Central memory CD4-positive, alpha-beta T cell (primary cell): ENCODE results near the gene BCAR3.
"Not testable (repeated sequence)": the region's sequence is repeated elsewhere in the genome, so short reads cannot be mapped to it uniquely, and the experiment has no call there.

Source experiments
- DNase-seq: peaks from one replicate; pipeline ENCODE4 v3.0.0; 2022

The BCAR3 gene

DNA sequence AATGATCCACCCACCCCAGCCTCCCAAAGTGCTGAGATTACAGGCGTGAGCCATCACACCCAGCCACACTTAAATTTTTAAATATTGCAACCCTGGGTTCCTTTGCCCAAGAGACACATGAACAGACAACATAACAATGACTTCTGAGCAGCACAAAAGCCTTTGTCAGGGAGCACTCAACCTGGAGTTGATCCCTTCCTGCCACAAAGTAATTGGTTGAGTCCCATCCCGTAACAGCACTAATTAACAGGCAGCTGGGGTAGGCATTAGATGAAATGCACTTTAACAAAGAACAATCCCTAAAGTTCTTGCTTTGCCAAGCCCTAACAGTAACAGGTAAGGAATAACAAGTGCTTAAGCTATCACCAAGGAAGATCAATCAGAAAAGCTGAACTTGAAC lies 5.9 kb upstream of the BCAR3 start:
- DNase-seq, result no peak

DNA sequence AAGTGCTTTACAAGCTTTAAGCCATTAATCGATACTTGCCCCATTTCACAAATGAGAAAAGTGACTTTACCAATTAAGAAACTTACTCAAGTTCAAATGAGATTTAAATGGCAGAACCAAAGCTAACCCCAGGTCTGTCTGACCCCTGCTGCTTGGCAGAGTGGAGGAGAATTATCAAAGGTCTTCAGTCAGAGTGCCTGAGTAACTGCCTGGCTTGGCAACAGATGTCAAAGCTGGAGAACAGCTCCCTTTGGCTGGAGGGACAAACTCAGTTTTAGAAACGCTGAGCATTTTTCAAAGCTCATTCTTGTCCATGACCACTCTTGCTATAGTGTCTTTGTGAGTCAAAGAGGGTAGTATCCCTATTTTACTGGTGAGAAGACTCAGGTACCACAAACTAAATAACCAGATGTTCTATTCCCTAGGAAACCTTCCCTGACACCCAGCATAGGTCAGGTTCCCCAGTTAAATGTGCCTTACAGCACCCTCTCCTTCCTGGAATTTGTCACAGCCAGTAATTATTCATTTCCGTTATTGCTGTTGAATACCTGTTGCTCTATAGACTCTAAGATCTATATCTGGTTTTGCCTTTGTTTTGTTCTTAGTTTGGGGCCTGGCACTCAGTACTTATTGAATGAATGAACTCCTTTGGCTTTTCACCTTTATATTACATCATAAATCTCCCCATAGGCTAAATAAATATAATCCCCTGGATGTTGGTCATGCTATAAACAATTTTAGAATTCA lies 5.0 kb upstream of the BCAR3 start:
- DNase-seq, result no peak

DNA sequence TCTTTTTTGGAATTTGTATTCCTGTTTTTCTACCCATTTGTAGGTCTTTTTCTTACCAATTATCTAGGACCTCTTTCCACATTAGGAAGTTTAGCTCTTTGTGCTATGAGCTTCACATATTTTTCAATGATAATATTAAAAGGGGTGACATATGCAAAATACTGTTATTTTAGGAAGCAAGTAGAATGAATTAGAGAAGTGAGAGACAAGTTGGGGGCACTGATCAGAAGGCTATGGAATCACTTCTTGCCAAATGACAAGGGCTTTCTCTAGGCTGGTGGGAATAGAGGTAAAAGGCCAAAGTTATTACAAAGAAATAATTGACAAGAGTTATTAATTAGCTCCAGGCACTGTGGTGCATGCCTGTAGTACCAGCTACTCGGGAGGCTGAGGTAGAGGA lies 4.3 kb upstream of the BCAR3 start:
- DNase-seq, result no peak

DNA sequence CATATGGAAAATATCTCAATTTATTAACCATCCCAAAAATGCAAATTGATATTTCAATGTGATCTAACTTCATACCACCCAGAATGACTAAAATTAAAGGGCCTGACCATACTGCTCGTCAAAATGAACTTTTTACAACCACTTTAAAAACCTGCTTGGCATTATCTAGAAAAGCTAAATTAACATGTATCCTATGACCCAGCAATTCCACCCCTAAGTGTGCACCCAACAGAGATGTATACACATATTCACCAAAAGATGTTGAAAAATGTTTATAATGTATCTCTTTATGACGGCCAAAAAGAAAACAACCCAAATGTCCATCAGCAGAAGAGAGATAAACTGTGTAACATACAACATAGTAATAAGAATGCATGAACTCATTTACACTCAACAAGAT lies 1.6 kb upstream of the BCAR3 start:
- DNase-seq, result no peak

DNA sequence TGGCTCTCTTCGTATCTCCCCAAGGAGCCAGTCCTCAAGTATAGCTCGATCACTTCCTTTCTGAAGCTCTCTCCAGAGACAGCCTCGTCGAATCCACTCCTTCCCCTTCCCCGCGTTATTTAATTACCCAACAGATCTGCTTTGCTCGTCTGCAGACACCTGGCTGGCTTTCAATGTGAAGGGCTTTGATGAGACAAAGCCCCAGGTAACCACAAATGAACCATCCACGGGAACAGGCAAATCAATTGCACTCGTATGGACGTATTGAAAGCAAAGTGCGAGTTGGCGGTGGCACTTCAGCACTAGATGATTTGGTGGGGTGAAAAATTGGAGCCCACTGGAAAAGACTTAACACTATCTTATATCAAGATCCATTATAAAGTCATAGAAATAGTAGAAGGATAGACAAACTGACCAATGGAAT lies 364 bp upstream of the BCAR3 start:
- no peak for DNase-seq

DNA sequence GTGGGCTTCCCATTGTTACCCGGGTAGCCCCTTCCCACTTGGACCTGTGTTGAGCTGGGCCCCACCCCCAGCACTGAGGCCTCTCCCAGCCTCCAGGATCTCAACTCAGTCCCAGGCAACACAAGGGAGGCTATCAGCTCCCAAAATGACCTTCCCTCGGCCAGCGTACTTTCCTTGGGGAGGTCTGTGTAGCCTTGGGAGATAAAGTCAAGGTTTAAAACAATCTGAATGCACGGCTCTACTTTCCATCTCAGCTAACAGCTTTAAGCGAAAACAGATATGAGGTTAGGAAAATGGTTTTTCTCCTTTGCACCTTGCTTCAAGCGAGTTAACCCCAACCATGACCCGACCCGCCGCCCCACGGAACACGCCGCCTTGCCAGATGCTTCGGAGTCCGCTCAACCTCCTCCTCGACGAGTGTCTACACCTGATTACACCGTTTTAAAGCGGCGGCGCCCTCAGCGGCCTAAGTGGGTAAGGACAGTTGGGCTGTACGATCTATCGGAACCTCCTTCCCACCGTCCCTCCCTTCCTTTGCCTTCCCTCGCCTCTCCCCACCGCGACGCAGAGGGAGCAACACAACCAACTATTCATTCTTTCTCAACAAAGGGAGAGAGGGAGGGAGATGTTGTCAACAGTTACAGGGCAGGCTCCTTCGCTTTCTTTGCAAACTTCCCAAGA lies 1.1 kb downstream of the BCAR3 start:
- DNase-seq, result peak; percentile 4

DNA sequence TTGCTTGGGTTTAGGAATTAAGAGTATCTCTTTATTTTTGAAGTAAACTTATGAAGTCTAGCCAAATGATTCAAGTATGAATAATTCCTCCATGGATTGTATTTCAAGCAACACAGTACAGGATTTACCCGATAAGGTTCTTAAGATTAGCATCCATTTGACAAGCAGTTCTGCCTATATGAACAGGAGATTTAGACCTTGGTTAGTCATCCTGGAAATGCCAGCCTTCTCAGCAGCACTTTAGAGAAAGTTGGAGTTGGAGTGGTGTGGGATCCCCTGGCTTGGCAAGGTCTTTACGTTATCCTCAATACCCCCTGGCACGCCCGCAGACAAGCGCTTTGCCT lies 1.6 kb downstream of the BCAR3 start:
- no peak for DNase-seq

DNA sequence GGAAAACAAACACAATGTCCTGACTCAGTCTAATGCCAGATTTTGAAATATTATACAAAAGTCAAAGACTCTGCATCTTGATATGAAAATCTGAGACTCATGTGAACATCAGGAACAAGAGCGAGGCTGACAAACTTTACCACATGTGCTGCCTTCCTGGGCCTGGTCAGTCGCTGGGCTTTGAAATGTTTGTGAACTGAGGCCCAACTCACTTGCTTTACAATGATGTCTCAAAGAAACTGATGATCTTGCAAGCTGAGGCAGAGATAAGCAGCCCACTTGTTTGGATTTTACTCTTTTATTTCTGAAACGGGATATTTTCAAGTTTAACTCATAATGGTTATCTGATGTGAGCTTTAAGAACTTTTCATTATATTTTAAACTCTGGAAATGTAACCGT lies 2.1 kb downstream of the BCAR3 start:
- DNase-seq, result no peak

DNA sequence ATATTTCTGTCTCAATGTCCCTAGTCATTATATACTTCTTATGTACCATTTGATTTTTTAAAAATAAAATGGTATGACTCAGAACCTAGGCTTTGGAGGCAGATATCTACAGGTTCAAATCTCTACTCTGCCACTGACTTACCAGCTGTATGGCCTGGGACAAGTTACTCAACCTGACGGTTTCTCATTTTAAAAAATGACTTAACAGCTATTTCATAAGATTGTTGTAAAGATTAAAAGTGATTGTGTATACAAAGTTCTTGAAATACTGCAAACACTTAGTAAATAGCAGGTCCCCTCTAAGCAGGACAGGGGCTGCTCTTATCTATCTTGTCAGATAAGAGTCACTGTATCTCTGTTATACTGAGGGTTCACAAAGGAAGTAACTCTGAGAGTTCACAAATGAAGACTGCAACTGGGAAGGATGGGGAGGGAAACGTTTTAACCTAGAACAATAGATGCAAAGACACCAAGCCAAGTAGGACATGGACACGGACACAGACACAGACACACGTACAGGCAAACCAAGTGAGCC lies 2.6 kb downstream of the BCAR3 start:
- DNase-seq, result no peak

DNA sequence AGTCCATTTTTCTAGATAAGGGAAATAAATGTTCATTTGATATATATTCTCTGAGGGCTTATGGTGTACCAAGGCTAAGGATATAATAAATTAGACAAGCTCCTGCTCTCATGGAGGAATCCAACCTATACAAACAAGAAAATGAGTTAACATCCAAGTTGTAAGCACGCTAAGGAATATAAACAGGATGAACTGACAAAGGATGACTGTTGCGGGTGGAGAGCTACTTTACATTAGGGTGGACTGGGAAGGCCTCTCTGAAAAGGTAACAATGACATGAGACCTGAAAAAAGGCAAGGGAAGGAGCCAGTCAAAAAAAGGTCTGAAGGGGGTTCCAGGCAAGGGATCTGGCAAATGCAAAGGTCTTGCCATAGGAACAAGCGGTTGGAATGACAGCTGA lies 3.1 kb downstream of the BCAR3 start:
- no peak for DNase-seq

DNA sequence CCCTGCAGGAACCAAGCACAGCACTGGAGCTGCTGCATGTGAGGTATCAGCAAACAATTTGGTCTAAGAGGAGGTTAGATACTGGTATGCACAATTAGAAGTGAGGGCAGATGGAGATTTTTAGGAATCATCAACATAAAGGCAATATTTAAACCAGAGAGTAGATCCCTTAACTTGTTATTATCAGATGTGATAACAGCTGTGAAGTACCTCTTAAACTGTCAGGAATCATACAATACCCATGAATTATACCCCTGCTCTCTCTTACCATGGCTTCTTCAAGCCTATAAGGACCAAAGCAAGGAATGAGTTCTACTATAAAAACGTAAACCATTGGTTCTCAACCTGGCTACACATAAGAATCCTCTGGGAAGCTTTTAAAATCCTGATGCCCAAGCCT lies 3.9 kb downstream of the BCAR3 start:
- no peak for DNase-seq

DNA sequence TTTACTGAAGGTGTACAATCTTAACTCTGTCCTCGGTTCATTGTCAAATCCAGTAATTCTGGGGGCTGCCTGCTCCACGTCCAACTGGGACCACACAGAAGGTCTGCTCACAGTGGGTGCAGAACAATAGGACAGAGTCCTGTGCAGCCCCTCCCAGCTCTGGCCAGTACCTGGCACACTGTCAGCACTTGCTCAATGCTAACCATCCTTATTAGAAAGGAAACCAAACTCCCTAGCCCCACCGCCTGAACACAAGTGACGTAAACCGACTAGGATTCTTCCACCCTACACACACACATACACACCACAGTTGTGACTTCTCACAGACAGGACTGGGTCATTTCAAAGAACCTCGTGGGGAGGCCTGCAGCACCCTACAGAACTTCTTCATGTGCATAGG lies 5.2 kb downstream of the BCAR3 start:
- no peak for DNase-seq

DNA sequence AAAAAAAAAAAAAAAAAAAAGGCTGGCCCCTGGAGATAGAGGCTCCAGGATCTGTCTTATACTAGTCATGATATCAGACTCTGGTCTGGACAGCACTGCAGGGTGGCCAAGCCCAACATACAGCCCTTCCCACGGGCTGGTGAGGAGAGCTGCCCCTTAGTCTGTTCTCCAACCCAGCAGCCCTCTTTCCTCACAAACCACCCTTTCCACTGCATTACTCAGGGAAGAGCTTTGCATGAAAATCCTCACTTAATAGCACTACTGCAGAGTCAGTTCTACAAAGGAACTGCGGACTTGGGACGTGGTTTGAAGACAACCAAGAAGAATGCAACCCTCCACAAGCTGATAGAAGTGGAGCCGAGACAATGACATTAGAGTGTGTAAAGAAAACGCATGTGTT lies 5.7 kb downstream of the BCAR3 start:
- no peak for DNase-seq

DNA sequence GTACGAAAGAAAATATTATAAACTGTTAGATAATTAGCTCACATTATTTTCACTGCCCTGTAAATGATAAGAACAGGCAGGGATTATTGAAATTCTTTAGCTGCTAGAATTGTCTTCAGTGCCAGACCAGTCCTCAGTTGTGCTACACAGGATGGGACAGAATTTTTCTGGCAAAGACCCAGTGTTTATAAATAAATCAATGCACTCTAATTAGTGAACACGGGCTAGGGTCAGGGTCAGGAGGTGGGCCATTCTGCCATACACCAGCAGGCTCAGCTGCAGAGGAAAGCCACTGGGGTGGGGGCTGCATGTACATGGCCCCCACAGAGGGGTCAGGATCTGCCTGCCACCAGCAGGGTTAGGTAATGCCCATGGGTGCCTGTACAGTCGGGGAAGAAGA lies 6.4 kb downstream of the BCAR3 start:
- DNase-seq, result no peak

DNA sequence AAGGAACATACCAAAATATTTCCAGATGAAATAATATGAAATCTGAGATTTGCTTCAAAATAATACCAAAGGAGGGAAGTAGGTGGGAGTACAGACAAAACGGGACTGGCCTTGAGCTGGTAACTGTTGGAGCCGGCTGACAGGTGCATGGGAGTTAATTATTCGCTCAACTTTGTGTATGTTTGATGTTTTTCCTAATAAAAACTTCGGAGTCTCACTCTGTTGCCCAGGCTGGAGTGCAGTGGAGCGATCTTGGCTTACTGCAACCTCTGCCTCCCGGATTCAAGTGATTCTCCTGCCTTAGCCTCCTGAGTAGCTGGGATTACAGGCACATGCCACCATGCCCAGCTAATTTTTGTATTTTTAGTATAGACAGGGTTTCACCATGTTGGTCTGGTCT lies 7.6 kb downstream of the BCAR3 start:
- DNase-seq, result not testable (repeated sequence)

DNA sequence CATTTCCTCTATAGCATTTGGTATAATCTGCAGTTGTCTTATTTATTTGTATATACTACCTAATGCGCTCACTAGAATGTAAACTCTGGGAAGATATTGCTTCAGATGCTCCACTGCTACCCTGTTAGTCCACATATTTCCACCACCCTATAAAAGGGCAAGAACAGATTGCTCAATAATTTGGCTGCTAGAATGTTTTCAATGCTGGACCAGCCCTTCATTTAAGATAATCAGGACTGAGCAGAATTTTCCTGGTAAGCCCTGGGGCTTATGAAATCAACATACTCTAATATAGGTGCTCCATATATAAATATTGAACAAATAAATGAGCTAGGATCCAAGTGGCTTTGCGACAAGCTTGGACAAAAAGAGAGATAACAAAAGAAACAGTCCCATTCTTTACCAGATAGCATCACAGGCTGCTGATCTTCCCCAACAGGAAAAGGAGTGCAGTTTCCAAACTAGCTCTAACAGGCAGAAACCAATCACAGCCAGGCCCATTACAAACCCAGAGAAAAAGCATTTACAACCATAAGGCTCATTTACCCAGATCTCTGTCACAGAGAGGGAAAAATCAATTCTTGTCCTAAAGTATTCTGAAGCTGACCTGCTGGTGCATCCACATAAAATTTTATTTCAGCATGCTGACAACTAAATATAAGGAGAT lies 8.3 kb downstream of the BCAR3 start:
- no peak for DNase-seq

DNA sequence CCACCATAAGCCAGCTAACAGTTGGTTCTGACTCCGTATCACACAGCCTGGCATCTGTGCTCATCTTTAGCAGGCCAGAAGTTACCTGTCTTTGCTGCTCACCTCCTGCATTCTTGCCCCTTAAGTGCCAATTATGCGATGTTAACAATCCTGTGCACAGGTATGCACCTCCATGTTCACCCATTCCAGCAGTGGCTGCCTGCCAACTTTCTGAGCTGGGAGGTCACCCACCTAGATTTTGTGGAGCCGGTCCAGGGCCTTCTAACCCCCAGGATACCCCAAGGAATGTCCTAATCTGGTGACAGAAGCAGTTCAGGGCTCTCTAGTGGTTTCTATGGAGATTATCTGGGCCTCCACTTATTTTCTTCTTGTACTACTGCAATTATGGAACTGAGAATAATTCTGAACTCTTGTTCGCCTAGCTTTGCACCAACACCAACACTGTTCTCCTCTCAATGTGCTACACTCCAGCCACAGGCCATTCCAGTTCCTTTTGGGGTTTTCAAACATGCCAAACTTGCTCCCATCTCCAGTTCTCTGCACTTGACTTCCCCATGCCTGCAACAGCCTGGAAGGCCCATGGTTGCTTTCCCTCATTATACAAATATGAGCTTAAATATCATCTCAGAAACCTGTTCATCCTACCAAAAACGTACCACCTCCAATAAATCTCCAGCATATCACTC lies 9.0 kb downstream of the BCAR3 start:
- no peak for DNase-seq

DNA sequence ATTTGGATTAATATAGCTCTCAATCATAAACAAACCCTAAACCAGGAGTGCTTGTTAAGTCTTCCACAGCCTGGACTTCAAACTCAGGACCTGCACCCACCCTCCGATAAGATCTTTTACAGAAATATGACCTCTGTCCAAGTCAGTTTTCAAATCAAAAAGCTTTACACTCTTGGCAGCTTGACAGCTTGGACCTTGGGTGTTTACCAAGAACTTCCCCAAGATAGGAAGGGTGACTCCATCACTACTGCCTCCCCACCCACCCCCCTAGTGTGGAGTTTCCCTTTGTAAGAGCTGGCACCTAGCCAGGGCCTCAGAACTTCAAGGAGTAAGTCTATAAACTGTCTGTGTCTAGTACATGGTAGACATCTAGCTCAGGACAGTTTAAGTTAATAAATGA lies 9.6 kb downstream of the BCAR3 start:
- DNase-seq, result no peak

DNA sequence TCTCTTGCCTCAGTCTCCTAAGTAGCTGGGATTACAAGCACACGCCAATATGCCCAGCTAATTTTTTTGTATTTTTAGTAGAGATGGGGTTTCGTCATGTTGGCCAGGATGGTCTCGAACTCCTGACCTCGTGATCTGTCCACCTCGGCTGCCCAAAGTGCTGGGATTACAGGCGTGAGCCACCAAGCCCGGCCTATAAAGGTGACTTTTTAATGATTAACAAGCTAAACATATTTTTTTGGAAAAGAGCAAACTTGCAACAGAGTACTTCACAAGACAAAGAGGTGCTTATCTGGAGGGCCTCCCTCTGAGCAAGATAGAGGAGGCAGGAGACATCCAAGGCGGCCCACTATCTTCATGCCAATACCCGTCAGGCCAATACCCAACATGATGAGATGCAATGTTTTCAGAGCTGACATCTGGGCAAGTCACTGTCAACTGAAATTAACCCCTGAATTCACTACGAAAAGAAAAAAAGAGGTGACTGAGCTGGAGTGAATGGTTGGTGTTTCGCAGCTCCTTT lies 10.5 kb downstream of the BCAR3 start:
- no peak for DNase-seq

DNA sequence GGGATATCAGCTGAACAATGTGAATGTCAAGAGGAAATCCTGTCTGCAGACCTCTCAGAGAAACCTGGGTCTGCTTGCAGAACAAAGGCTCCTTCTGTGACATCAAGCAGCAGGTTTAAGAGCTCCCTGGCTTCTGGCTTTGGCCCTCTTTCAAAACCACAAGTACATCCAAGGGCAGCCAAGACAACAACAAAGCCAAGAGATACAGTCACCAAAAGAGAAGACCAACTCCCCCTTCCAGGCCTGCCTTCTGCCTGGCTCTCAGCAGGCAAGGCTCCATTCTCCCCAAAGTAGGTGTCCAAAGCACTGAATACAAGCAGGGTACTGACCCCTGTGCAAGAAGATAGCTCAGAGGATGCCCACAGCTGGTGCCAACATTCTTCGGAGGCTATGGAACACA lies 11.5 kb downstream of the BCAR3 start:
- no peak for DNase-seq

DNA sequence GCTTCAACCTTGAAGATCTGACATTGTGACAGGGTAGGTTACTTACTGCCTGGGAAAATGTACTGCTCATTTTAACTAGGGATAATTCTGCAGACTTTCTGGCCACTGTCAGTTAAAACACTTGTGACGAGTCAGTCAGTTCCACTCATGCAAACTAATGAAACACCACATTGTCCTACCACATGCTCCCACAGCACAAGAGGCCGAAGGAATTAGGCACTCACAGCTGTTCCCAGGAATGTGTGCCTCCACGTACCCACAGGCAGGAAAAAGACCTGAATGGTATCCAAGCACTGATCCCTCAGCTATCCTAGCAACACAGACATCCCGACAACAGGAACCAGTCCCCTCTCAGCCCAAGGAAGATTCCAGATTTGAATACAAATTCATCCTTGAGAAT lies 12.3 kb downstream of the BCAR3 start:
- DNase-seq, result no peak

DNA sequence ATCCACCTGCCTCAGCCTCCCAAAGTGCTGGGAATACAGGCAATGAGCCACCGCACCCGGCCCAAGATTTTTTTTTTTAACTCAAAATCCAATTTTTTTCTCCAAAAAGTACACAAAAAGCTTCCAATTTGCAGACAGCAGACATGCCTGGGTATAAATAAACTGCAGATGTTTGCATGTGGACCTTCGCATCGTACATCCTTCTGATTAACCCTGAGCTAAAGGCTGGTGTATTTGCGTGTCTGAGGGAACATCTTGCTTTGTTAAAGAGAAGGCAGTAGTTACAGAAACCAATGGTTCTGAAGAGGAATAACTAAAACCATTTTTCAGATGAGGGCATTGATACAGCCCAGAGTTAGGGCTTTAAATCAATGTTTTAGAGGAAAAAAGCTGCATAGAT lies 12.7 kb downstream of the BCAR3 start:
- no peak for DNase-seq

DNA sequence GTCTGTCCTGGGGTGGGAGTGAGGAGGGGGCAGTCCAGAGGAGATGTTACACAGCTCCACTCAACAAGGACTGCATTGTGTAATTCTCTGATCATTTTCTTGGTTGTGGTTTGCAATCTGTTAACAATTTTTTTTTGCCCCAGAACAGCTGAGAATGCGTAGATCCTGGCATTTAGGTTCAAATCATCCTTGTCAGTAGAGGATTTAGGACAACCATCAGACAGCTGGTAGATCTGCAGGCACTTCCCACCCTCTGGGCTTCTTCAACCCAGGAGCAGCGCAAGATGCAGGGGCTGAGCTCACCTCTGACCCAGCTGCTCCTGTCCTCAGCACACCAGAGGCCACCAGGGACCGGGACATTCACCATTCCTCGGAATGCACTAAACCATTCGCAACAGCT lies 13.5 kb downstream of the BCAR3 start:
- DNase-seq, result no peak
